ENCODE data around the gene BAZ2A. TPM values are rescaled to one million over a fixed set of nuclear protein-coding genes. Genes with fewer than 3 reads are reported as not detected.
"Not testable (repeated sequence)": the region's sequence is repeated elsewhere in the genome, so short reads cannot be mapped to it uniquely, and the experiment has no call there.

The BAZ2A gene
- polyA plus RNA-seq, 1 of the 3 experiments (the other 2 are of a cell fraction) = 32.4 TPM

GRCh38 chr12:56648023-56648422 lies 17.9 kb upstream of the BAZ2A start:
- 94% methylated on average over 9 of the region's 9 CpGs for WGBS (ENCODE audit: low lambda C conversion rate)
- H3K9me2 ChIP-seq; H3K9ac ChIP-seq; POLR2A ChIA-PET; CTCF ChIA-PET; H3K9me3 ChIP-seq; H3K27ac ChIP-seq (ENCODE audit: low read depth in 2 of 2, low read length in 1 of 2); H3K27me3 ChIP-seq (ENCODE audit: insufficient read depth); H3K4me2 ChIP-seq; DNase-seq; H2AFZ ChIP-seq (ENCODE audit: low read depth); H3K4me3 ChIP-seq (ENCODE audit: low read depth in 2 of 2, low read length in 1 of 2): not testable (repeated sequence)
- Histone ChIP-seq H3K36me3 (replicated peaks in 1 of 2; ENCODE audit: control insufficient read depth in 1 of 2, insufficient read depth in 2 of 2, low read length in 1 of 2) (peaks cover 14 to 15% of the 10 kb centered on the region in 2 experiments), H3F3A (replicated peaks; ENCODE audit: insufficient read depth) (peaks cover 13% of the 10 kb centered on the region), H4K20me1 (ENCODE audit: insufficient read depth) (peaks cover 19% of the 10 kb centered on the region), H3K79me2 (ENCODE audit: insufficient read depth) (peaks cover 28% of the 10 kb centered on the region), H3K4me1 (ENCODE audit: control insufficient read depth in 1 of 2, insufficient read depth in 2 of 2, low read depth in 1 of 2, low read length in 1 of 2) (peaks cover 6 to 11% of the 10 kb centered on the region in 2 experiments; a peak in 2 of 4 replicates)

GRCh38 chr12:56645717-56646446 lies 15.8 kb upstream of the BAZ2A start, which contains the start of gene ATP5F1B:
TSS of gene ATP5F1B (minus strand) at chr12:56645984. CDS start at chr12:56645963, 21 bp downstream.
- Histone ChIP-seq H3F3A (replicated peaks; ENCODE audit: insufficient read depth) (peaks cover 13% of the 10 kb centered on the region), H3K4me2 (peak within 1 kb of the TSS; percentile 76), H3K27ac (ENCODE audit: low read depth in 2 of 2, low read length in 1 of 2) (peak within 1 kb of the TSS; percentile 83 to 90), H3K4me1 (ENCODE audit: control insufficient read depth in 1 of 2, insufficient read depth in 2 of 2, low read depth in 1 of 2, low read length in 1 of 2) (peaks cover 6 to 11% of the 10 kb centered on the region in 2 experiments; a peak in 2 of 4 replicates), H3K9ac (peak within 1 kb of the TSS; percentile 92), H3K9me3 (no peaks in the 10 kb centered on the region), H3K79me2 (ENCODE audit: insufficient read depth) (peaks cover 45% of the 10 kb centered on the region), H4K20me1 (ENCODE audit: insufficient read depth) (peaks cover 19% of the 10 kb centered on the region), H3K36me3 (replicated peaks in 1 of 2; ENCODE audit: control insufficient read depth in 1 of 2, insufficient read depth in 2 of 2, low read length in 1 of 2) (peaks cover 25 to 35% of the 10 kb centered on the region in 2 experiments), H3K9me2 (no peaks in the 10 kb centered on the region), H3K4me3 (ENCODE audit: low read depth in 2 of 2, low read length in 1 of 2) (peak within 1 kb of the TSS; percentile 81 to 89), H2AFZ (ENCODE audit: low read depth) (peak within 1 kb of the TSS; percentile 91), H3K27me3 (ENCODE audit: insufficient read depth) (no peaks in the 10 kb centered on the region)
- CTCF ChIA-PET = interaction anchor here (0.6 to 2.1 kb wide), 4 partner anchors 9 to 128 kb away, joined by 3 to 23 read pairs (median 3); partner anchors contain the start of gene RBMS2
- peak; percentile 95 for DNase-seq
- 12% methylated on average over 17 of the region's 39 CpGs for WGBS (ENCODE audit: low lambda C conversion rate)
- POLR2A ChIA-PET = interaction anchor here (0.6 to 2.4 kb wide), 4 partner anchors 10 to 80 kb away, joined by 3 to 25 read pairs (median 4); partner anchors contain the start of gene NACA
- TF ChIP-seq CHD2 (IDR thresholded peaks at IDR 0.05; ENCODE audit: low read length, partially characterized antibody) (peak; percentile 97), NFIC (IDR thresholded peaks at IDR 0.05; ENCODE audit: borderline replicate concordance) (no peak), FOXM1 (IDR thresholded peaks at IDR 0.05; ENCODE audit: low read depth) (no peak), MAX (IDR thresholded peaks at IDR 0.05; ENCODE audit: low read depth) (peak; percentile 81; the same call in 1 of the 2 replicates), ELF1 (IDR thresholded peaks at IDR 0.05) (no peak), RXRA (IDR thresholded peaks at IDR 0.05; ENCODE audit: borderline replicate concordance, low read depth) (no peak), NRF1 (IDR thresholded peaks at IDR 0.05; ENCODE audit: low read depth, low read length) (no peak; the same call in 1 of the 2 replicates), EP300 (IDR thresholded peaks at IDR 0.05; ENCODE audit: borderline replicate concordance in 1 of 2, low read depth in 1 of 2, low read length in 1 of 2) (no peak), ZBTB33 (IDR thresholded peaks at IDR 0.05; ENCODE audit: borderline replicate concordance, low read depth) (no peak)
- TF ChIP-seq, protein P1, sequence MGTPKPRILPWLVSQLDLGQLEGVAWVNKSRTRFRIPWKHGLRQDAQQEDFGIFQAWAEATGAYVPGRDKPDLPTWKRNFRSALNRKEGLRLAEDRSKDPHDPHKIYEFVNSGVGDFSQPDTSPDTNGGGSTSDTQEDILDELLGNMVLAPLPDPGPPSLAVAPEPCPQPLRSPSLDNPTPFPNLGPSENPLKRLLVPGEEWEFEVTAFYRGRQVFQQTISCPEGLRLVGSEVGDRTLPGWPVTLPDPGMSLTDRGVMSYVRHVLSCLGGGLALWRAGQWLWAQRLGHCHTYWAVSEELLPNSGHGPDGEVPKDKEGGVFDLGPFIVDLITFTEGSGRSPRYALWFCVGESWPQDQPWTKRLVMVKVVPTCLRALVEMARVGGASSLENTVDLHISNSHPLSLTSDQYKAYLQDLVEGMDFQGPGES (IDR thresholded peaks at IDR 0.05; ENCODE audit: low read depth, low read length) = peak; percentile 100
- TF ChIP-seq, protein P2, sequence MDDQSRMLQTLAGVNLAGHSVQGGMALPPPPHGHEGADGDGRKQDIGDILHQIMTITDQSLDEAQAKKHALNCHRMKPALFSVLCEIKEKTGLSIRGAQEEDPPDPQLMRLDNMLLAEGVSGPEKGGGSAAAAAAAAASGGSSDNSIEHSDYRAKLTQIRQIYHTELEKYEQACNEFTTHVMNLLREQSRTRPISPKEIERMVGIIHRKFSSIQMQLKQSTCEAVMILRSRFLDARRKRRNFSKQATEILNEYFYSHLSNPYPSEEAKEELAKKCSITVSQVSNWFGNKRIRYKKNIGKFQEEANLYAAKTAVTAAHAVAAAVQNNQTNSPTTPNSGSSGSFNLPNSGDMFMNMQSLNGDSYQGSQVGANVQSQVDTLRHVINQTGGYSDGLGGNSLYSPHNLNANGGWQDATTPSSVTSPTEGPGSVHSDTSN (IDR thresholded peaks at IDR 0.05) = peak; percentile 100
- TF ChIP-seq, protein P3, sequence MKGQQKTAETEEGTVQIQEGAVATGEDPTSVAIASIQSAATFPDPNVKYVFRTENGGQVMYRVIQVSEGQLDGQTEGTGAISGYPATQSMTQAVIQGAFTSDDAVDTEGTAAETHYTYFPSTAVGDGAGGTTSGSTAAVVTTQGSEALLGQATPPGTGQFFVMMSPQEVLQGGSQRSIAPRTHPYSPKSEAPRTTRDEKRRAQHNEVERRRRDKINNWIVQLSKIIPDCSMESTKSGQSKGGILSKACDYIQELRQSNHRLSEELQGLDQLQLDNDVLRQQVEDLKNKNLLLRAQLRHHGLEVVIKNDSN (IDR thresholded peaks at IDR 0.05; ENCODE audit: borderline replicate concordance, low read depth) = no peak
- TF ChIP-seq, protein P4, sequence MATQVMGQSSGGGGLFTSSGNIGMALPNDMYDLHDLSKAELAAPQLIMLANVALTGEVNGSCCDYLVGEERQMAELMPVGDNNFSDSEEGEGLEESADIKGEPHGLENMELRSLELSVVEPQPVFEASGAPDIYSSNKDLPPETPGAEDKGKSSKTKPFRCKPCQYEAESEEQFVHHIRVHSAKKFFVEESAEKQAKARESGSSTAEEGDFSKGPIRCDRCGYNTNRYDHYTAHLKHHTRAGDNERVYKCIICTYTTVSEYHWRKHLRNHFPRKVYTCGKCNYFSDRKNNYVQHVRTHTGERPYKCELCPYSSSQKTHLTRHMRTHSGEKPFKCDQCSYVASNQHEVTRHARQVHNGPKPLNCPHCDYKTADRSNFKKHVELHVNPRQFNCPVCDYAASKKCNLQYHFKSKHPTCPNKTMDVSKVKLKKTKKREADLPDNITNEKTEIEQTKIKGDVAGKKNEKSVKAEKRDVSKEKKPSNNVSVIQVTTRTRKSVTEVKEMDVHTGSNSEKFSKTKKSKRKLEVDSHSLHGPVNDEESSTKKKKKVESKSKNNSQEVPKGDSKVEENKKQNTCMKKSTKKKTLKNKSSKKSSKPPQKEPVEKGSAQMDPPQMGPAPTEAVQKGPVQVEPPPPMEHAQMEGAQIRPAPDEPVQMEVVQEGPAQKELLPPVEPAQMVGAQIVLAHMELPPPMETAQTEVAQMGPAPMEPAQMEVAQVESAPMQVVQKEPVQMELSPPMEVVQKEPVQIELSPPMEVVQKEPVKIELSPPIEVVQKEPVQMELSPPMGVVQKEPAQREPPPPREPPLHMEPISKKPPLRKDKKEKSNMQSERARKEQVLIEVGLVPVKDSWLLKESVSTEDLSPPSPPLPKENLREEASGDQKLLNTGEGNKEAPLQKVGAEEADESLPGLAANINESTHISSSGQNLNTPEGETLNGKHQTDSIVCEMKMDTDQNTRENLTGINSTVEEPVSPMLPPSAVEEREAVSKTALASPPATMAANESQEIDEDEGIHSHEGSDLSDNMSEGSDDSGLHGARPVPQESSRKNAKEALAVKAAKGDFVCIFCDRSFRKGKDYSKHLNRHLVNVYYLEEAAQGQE (IDR thresholded peaks at IDR 0.05; ENCODE audit: low read depth, low read length) = peak; percentile 76
- TF ChIP-seq, protein P5, sequence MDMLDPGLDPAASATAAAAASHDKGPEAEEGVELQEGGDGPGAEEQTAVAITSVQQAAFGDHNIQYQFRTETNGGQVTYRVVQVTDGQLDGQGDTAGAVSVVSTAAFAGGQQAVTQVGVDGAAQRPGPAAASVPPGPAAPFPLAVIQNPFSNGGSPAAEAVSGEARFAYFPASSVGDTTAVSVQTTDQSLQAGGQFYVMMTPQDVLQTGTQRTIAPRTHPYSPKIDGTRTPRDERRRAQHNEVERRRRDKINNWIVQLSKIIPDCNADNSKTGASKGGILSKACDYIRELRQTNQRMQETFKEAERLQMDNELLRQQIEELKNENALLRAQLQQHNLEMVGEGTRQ (IDR thresholded peaks at IDR 0.05; ENCODE audit: borderline replicate concordance, low read depth, low read length) = no peak
